GM18867 (cell line): Measurements from ENCODE around the gene CUEDC2.

Experiments used
- ATAC-seq: cut with Tn5 transposase; IDR thresholded peaks from one replicate; pipeline ENCODE4 v1.9.1; 2021; ENCODE audit warnings: mild to moderate bottlenecking, moderate library complexity; ENCODE audit not compliant: unreplicated experiment

The CUEDC2 gene

GRCh38 chr10:102425444-102425843, 6.9 kb downstream of the CUEDC2 start:
- no peak for ATAC-seq

- no peak for ATAC-seq
Observed at GRCh38 chr10:102424916-102425315, 7.5 kb downstream of the CUEDC2 start.

GRCh38 chr10:102424145-102424544, 8.2 kb downstream of the CUEDC2 start:
- no peak for ATAC-seq

GRCh38 chr10:102423372-102423968, 8.9 kb downstream of the CUEDC2 start:
- ATAC-seq = no peak

- ATAC-seq = no peak
Observed at GRCh38 chr10:102422545-102423129, 9.7 kb downstream of the CUEDC2 start.

- ATAC-seq = peak; percentile 7
Observed at GRCh38 chr10:102421757-102422512, 10.4 kb downstream of the CUEDC2 start.

- no peak for ATAC-seq
Observed at GRCh38 chr10:102421507-102421756, 10.9 kb downstream of the CUEDC2 start.

- ATAC-seq = peak; percentile 76
Observed at GRCh38 chr10:102420714-102421506, 11.5 kb downstream of the CUEDC2 start, which contains the start of gene FBXL15. Gene FBXL15 (plus strand): TSS chr10:102420836. CDS start chr10:102421130, 294 bp downstream.

GRCh38 chr10:102420181-102420713, 12.1 kb downstream of the CUEDC2 start:
- no peak for ATAC-seq

GRCh38 chr10:102419269-102420180, 12.8 kb downstream of the CUEDC2 start:
- no peak for ATAC-seq

- no peak for ATAC-seq
Observed at GRCh38 chr10:102418622-102419268, 13.6 kb downstream of the CUEDC2 start, which contains the start of gene PSD. Gene PSD (minus strand): TSS chr10:102418785. CDS start chr10:102417038, 1,747 bp downstream.

GRCh38 chr10:102416695-102417094, 15.7 kb downstream of the CUEDC2 start:
- ATAC-seq = no peak

GRCh38 chr10:102416283-102416682, 16.1 kb downstream of the CUEDC2 start:
- no peak for ATAC-seq

- ATAC-seq = no peak
Observed at GRCh38 chr10:102414749-102415148, 17.6 kb downstream of the CUEDC2 start.

GRCh38 chr10:102413806-102414561, 18.4 kb downstream of the CUEDC2 start:
- ATAC-seq = no peak

GRCh38 chr10:102413053-102413705, 19.2 kb downstream of the CUEDC2 start:
- ATAC-seq = no peak

- no peak for ATAC-seq
Observed at GRCh38 chr10:102412293-102412692, 20.1 kb downstream of the CUEDC2 start.
